ENCODE measurements around the gene SHMT2. TPM values are rescaled to one million over a fixed set of nuclear protein-coding genes. Genes with fewer than 3 reads are reported as not detected.

Gene SHMT2
- total and polyA plus RNA-seq, 2 of the 4 experiments (the other 2 are of a cell fraction): 266 to 364 TPM

DNA sequence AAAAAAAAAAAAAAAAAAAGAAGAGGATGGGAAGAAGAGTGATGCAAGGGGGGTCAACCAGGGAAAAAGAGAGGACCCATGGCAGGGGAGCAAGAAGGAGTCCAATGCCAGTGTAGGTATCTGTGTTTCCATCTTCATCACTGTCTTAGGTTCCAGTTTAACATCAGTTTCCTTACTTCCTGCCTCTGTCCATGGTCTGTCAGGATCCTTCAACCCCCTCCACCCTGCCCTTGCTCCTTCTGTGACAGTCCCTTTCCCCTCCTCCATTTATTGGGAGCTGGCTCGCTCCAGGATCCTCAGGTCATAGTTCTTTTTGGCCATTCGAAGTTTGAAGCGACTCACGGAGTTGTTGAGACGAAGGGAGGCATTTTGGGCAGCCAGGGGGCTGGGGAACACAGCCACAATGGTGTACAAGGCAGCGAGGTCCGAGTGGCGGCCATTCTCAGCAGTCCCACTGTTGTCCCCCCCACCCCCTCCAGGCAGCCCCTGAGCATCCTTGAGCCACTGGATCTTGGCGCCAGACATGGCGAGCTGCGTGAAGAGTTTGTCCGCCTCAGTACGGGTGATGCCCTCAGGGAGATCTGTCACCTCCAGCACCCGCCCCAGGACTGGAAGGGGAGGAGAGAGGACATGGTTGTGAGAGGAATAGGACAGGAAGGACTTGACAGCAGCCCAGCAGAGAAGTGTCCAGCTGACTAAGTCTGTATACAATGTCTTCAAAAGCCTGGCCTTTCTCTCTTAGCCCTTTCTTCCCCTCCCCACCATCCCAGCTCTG lies 25.2 kb downstream of the SHMT2 start:
- Histone ChIP-seq H2AK9ac (replicated peaks; ENCODE audit: low read depth, low read length, poor library complexity) (no peak overlapping the region), H3K4ac (ENCODE audit: low read depth, low read length) (no peak overlapping the region), H4K91ac (ENCODE audit: insufficient read depth, low read depth, low read length) (no peak overlapping the region), H4K8ac (ENCODE audit: low read depth in 2 of 2, low read length in 2 of 2) (no peak overlapping the region), H3K79me1 (ENCODE audit: low read depth in 1 of 2, low read length in 2 of 2) (peaks cover 0 to 6% of the 10 kb centered on the region in 2 experiments; a peak in 1 of 4 replicates), H2BK15ac (ENCODE audit: low read depth, low read length) (no peak overlapping the region), H3K18ac (ENCODE audit: low read depth, low read length) (no peak overlapping the region), H3K4me2 (ENCODE audit: low read depth, low read length) (no peak overlapping the region), H4K20me1 (ENCODE audit: insufficient read depth, low read length) (no peaks in the 10 kb centered on the region), H3K23ac (ENCODE audit: low read depth, low read length) (no peak overlapping the region), H3K14ac (replicated peaks; ENCODE audit: low read depth, low read length) (no peak overlapping the region), H2AK5ac (ENCODE audit: low read depth, low read length) (no peak overlapping the region), H3K9me3 (ENCODE audit: control insufficient read depth, insufficient read depth, low read length) (no peaks in the 10 kb centered on the region), H3K27me3 (ENCODE audit: control insufficient read depth, insufficient read depth, low read length) (no peaks in the 10 kb centered on the region), H3K27ac (ENCODE audit: insufficient read depth, low read length) (no peak overlapping the region), H2BK120ac (ENCODE audit: low read depth, low read length) (no peak overlapping the region), H2BK5ac (ENCODE audit: low read depth, low read length, poor library complexity, severe bottlenecking) (no peak overlapping the region), H3K56ac (ENCODE audit: extremely low read depth, insufficient read depth, low read length) (no peak overlapping the region), H2AFZ (replicated peaks; ENCODE audit: low read length, poor library complexity) (no peak overlapping the region), H3K4me3 (ENCODE audit: insufficient read depth, low read depth, low read length) (no peak overlapping the region), H2BK20ac (ENCODE audit: low read depth, low read length) (no peak overlapping the region), H3K9me1 (ENCODE audit: insufficient read depth, low read length) (peaks cover 10% of the 10 kb centered on the region), H4K5ac (ENCODE audit: low read depth, low read length) (no peak overlapping the region), H3K36me3 (ENCODE audit: control insufficient read depth, insufficient read depth, low read length) (peaks cover 23% of the 10 kb centered on the region), H3K9ac (ENCODE audit: low read depth, low read length) (no peak overlapping the region), H3K4me1 (ENCODE audit: control insufficient read depth, insufficient read depth, low read length) (peaks cover 4% of the 10 kb centered on the region; the same call in 1 of the 2 replicates)
- TSS peak; percentile 81 for BruUV-seq (replicated peaks)
- ChIA-PET POLR2A (ENCODE audit: unreplicated experiment) (no interaction called here), CTCF (interaction anchor here (0.7 kb wide), 1 partner anchor 12 kb away, joined by 3 read pairs; no protein-coding TSS in a partner anchor)
- in situ Hi-C loops (cut with MboI; ENCODE audit: low sequenced_read_pairs): no loop called here
- WGBS, 2 experiments (ENCODE audit: extremely low coverage in 2 of 2, insufficient read length in 1 of 2): 94% methylated on average over 4 of the region's 14 CpGs; no CpG with 5 or more reads in 1 of the 2 experiments
- no peak for DNase-seq
- TF ChIP-seq NFE2L2 (IDR thresholded peaks at IDR 0.05; ENCODE audit: low read depth, low read length): no peak
- TF ChIP-seq BHLHE40 (IDR thresholded peaks at IDR 0.05; ENCODE audit: low read depth, low read length): no peak
- TF ChIP-seq CEBPB (IDR thresholded peaks at IDR 0.05; ENCODE audit: low read depth, low read length): no peak
- no peak for TF ChIP-seq MAFK (IDR thresholded peaks at IDR 0.05; ENCODE audit: low read depth, low read length)
- no peak for TF ChIP-seq RAD21 (IDR thresholded peaks at IDR 0.05; ENCODE audit: low read length)
- TF ChIP-seq POLR2A (IDR thresholded peaks at IDR 0.05; ENCODE audit: low read depth, low read length): no peak
- no peak for TF ChIP-seq RFX5 (IDR thresholded peaks at IDR 0.05; ENCODE audit: low read depth, low read length)
- ATAC-seq (ENCODE audit: low read depth): peak; percentile 28; the same call in 1 of the 2 replicates
- dilution Hi-C loops (cut with HindIII; ENCODE audit: low sequenced_read_pairs, unreplicated experiment): no loop called here
- intact Hi-C loops (cut with micrococcal nuclease): no loop called here

All from IMR-90 (cell line).